Measurements from ENCODE around the gene MLN.

GRCh38 chr6:33776764-33777163 lies 27.0 kb downstream of the MLN start:
- no peak for TF ChIP-seq GABPA (IDR thresholded peaks at IDR 0.05; ENCODE audit: low read depth)
- TF ChIP-seq SIN3A (IDR thresholded peaks at IDR 0.05; ENCODE audit: borderline replicate concordance, low read depth, low read length): no peak
- TF ChIP-seq GATA2 (CRISPR knock-in tag; IDR thresholded peaks at IDR 0.05): no peak
- no peak for TF ChIP-seq EZH2phosphoT487 (IDR thresholded peaks at IDR 0.05; ENCODE audit: borderline replicate concordance, low read depth)
- no peak for TF ChIP-seq CHD2 (IDR thresholded peaks at IDR 0.05; ENCODE audit: low read length, partially characterized antibody)
- TF ChIP-seq CTCF (IDR thresholded peaks at IDR 0.05): no peak
- TF ChIP-seq SMC3 (IDR thresholded peaks at IDR 0.05; ENCODE audit: low read depth, low read length): no peak
- no peak for TF ChIP-seq USF2 (IDR thresholded peaks at IDR 0.05; ENCODE audit: borderline replicate concordance, low read depth, low read length)
- TF ChIP-seq MAX (IDR thresholded peaks at IDR 0.05; ENCODE audit: low read depth): no peak
- TF ChIP-seq, protein P1, sequence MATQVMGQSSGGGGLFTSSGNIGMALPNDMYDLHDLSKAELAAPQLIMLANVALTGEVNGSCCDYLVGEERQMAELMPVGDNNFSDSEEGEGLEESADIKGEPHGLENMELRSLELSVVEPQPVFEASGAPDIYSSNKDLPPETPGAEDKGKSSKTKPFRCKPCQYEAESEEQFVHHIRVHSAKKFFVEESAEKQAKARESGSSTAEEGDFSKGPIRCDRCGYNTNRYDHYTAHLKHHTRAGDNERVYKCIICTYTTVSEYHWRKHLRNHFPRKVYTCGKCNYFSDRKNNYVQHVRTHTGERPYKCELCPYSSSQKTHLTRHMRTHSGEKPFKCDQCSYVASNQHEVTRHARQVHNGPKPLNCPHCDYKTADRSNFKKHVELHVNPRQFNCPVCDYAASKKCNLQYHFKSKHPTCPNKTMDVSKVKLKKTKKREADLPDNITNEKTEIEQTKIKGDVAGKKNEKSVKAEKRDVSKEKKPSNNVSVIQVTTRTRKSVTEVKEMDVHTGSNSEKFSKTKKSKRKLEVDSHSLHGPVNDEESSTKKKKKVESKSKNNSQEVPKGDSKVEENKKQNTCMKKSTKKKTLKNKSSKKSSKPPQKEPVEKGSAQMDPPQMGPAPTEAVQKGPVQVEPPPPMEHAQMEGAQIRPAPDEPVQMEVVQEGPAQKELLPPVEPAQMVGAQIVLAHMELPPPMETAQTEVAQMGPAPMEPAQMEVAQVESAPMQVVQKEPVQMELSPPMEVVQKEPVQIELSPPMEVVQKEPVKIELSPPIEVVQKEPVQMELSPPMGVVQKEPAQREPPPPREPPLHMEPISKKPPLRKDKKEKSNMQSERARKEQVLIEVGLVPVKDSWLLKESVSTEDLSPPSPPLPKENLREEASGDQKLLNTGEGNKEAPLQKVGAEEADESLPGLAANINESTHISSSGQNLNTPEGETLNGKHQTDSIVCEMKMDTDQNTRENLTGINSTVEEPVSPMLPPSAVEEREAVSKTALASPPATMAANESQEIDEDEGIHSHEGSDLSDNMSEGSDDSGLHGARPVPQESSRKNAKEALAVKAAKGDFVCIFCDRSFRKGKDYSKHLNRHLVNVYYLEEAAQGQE (IDR thresholded peaks at IDR 0.05; ENCODE audit: low read depth, low read length): no peak

Measured in SK-N-SH (cell line).